Measurements from ENCODE around the gene DERA. TPM values are rescaled to one million over a fixed set of nuclear protein-coding genes. Genes with fewer than 3 reads are reported as not detected.

Gene DERA
- total RNA-seq, 4 donors from 2014 or later = 30.9 to 40.6 (median 34.9) TPM

GRCh38 chr12:15882118-15882971, 28.8 kb upstream of the DERA start, which contains the start of gene STRAP:
Gene STRAP (plus strand): TSS chr12:15882387. CDS start chr12:15882708, 321 bp downstream.
- WGBS, 2 donors = 1% methylated on average over 60 to 63 of the region's 63 CpGs
- TF ChIP-seq EP300 (IDR thresholded peaks at IDR 0.05) (peak; percentile 97 to 99), CTCF (IDR thresholded peaks at IDR 0.05) (peak in 2 of 5 experiments; percentile 41 to 44), POLR2A (IDR thresholded peaks at IDR 0.05) (peak; percentile 99)

GRCh38 chr12:15883536-15883935, 27.6 kb upstream of the DERA start:
- H3K27ac ChIP-seq = peak overlapping the region in 3 of 4 donors; percentile 89 to 98 (median 96)
- H3K27me3 ChIP-seq = no peaks in the 10 kb centered on the region
- no peak for DNase-seq (ENCODE audit: low spot score in 2 of 2)
- TF ChIP-seq CTCF (IDR thresholded peaks at IDR 0.05) (no peak), POLR2A (IDR thresholded peaks at IDR 0.05) (no peak)
- H3K9me3 ChIP-seq = no peaks in the 10 kb centered on the region
- no peaks in the 10 kb centered on the region for H3K36me3 ChIP-seq
- WGBS, 2 donors = 30 to 31% methylated on average over 6 of the region's 6 CpGs
- H3K4me3 ChIP-seq = peak overlapping the region in 3 of 4 donors; percentile 81 to 84 (median 81)
- H3K4me1 ChIP-seq = peaks cover 0 to 52% (median 14%) of the 10 kb centered on the region in 4 donors

More at GRCh38 chr12:15882118-15882971, 28.8 kb upstream of the DERA start, which contains the start of gene STRAP:
- peaks cover 0 to 40% (median 14%) of the 10 kb centered on the region in 4 donors for H3K4me1 ChIP-seq
- H3K36me3 ChIP-seq = no peaks in the 10 kb centered on the region
- peak; percentile 95 to 96 for DNase-seq (ENCODE audit: low spot score in 2 of 2)
- peak within 1 kb of the TSS; percentile 89 to 98 (median 97) for H3K27ac ChIP-seq
- peak within 1 kb of the TSS; percentile 76 to 84 (median 81) for H3K4me3 ChIP-seq
- no peaks in the 10 kb centered on the region for H3K9me3 ChIP-seq
- no peaks in the 10 kb centered on the region for H3K27me3 ChIP-seq

GRCh38 chr12:15886372-15887042, 24.6 kb upstream of the DERA start:
- no peak for DNase-seq (ENCODE audit: low spot score in 2 of 2)
- peaks cover 0 to 18% (median 0%) of the 10 kb centered on the region in 3 donors for H3K36me3 ChIP-seq
- no peak overlapping the region for H3K27ac ChIP-seq
- no peaks in the 10 kb centered on the region for H3K9me3 ChIP-seq
- H3K27me3 ChIP-seq = no peaks in the 10 kb centered on the region
- H3K4me1 ChIP-seq = peaks cover 0 to 54% (median 14%) of the 10 kb centered on the region in 4 donors
- 68 to 71% methylated on average over 7 of the region's 7 CpGs for WGBS, 2 donors
- TF ChIP-seq CTCF (IDR thresholded peaks at IDR 0.05) (no peak), EP300 (IDR thresholded peaks at IDR 0.05) (no peak), POLR2A (IDR thresholded peaks at IDR 0.05) (no peak)
- H3K4me3 ChIP-seq = no peak overlapping the region

- peaks cover 0 to 54% (median 14%) of the 10 kb centered on the region in 4 donors for H3K4me1 ChIP-seq
- no peaks in the 10 kb centered on the region for H3K27me3 ChIP-seq
- 66 to 71% methylated on average over 5 of the region's 5 CpGs for WGBS, 2 donors
- peaks cover 0 to 22% (median 0%) of the 10 kb centered on the region in 3 donors for H3K36me3 ChIP-seq
- H3K27ac ChIP-seq = no peak overlapping the region
- TF ChIP-seq CTCF (IDR thresholded peaks at IDR 0.05) = no peak
- H3K4me3 ChIP-seq = no peak overlapping the region
- no peak for DNase-seq (ENCODE audit: low spot score in 2 of 2)
- H3K9me3 ChIP-seq = no peaks in the 10 kb centered on the region
Measured at GRCh38 chr12:15887043-15887817, 23.9 kb upstream of the DERA start.

Data from tibial nerve (tissue), 4 donors.